Measurements from ENCODE around the gene SUN2. TPM values are rescaled to one million over a fixed set of nuclear protein-coding genes. Genes with fewer than 3 reads are reported as not detected.

The SUN2 gene
- total and polyA plus RNA-seq, 2 of the 4 experiments (the other 2 are of a cell fraction): 27.8 to 50.0 TPM

- no peak for TF ChIP-seq MAFK (IDR thresholded peaks at IDR 0.05; ENCODE audit: low read depth, low read length)
- TF ChIP-seq USF2 (IDR thresholded peaks at IDR 0.05; ENCODE audit: low read depth, low read length): no peak
- no peak for TF ChIP-seq CTCF (conservative IDR thresholded peaks at IDR 0.05; ENCODE audit: low read depth, low read length)
- no peak overlapping the region for H2AFZ ChIP-seq (replicated peaks; ENCODE audit: low read length, poor library complexity)
- H3K4me1 ChIP-seq (ENCODE audit: control insufficient read depth, insufficient read depth, low read length): peaks cover 5% of the 10 kb centered on the region
- H3K9me3 ChIP-seq (ENCODE audit: control insufficient read depth, insufficient read depth, low read length): no peaks in the 10 kb centered on the region
- no peak overlapping the region for H3K4ac ChIP-seq (ENCODE audit: low read depth, low read length)
- no peaks in the 10 kb centered on the region for H3K27me3 ChIP-seq (ENCODE audit: control insufficient read depth, insufficient read depth, low read length)
- H4K5ac ChIP-seq (ENCODE audit: low read depth, low read length): no peak overlapping the region
- no peak overlapping the region for H2BK15ac ChIP-seq (ENCODE audit: low read depth, low read length)
- H3K14ac ChIP-seq (replicated peaks; ENCODE audit: low read depth, low read length): no peak overlapping the region
- CTCF ChIA-PET: no interaction called here
- no peak overlapping the region for H3K56ac ChIP-seq (ENCODE audit: extremely low read depth, insufficient read depth, low read length)
- DNase-seq (no peak), ATAC-seq (ENCODE audit: low read depth) (no peak)
- peaks cover 14% of the 10 kb centered on the region for H4K20me1 ChIP-seq (ENCODE audit: insufficient read depth, low read length)
- H3K9ac ChIP-seq (ENCODE audit: low read depth, low read length): no peak overlapping the region
- no peak overlapping the region for H4K91ac ChIP-seq (ENCODE audit: insufficient read depth, low read depth, low read length)
- H3K4me2 ChIP-seq (ENCODE audit: low read depth, low read length): no peak overlapping the region
- H2BK120ac ChIP-seq (ENCODE audit: low read depth, low read length): no peak overlapping the region
- intact Hi-C loops (cut with micrococcal nuclease): no loop called here
- dilution Hi-C loops (cut with HindIII; ENCODE audit: low sequenced_read_pairs, unreplicated experiment): no loop called here
- H3K36me3 ChIP-seq (ENCODE audit: control insufficient read depth, insufficient read depth, low read length): peaks cover 78% of the 10 kb centered on the region
- no peak overlapping the region for H3K27ac ChIP-seq (ENCODE audit: insufficient read depth, low read length)
- H3K23ac ChIP-seq (ENCODE audit: low read depth, low read length): no peak overlapping the region
- H2BK20ac ChIP-seq (ENCODE audit: low read depth, low read length): no peak overlapping the region
- POLR2A ChIA-PET (ENCODE audit: unreplicated experiment): no interaction called here
- H3K79me1 ChIP-seq (ENCODE audit: low read depth in 1 of 2, low read length in 2 of 2): peaks cover 0 to 19% of the 10 kb centered on the region in 2 experiments; a peak in 2 of 4 replicates
- H3K4me3 ChIP-seq (ENCODE audit: insufficient read depth, low read depth, low read length): no peak overlapping the region
- no peak overlapping the region for H2AK9ac ChIP-seq (replicated peaks; ENCODE audit: low read depth, low read length, poor library complexity)
- no peak overlapping the region for H2AK5ac ChIP-seq (ENCODE audit: low read depth, low read length)
- H3K9me1 ChIP-seq (ENCODE audit: insufficient read depth, low read length): no peaks in the 10 kb centered on the region
- no peak overlapping the region for H3K18ac ChIP-seq (ENCODE audit: low read depth, low read length)
- WGBS, 2 experiments (ENCODE audit: extremely low coverage in 2 of 2, insufficient read length in 1 of 2): 95% methylated on average over 4 of the region's 13 CpGs; no CpG with 5 or more reads in 1 of the 2 experiments
- in situ Hi-C loops (cut with MboI; ENCODE audit: low sequenced_read_pairs): no loop called here
- H2BK5ac ChIP-seq (ENCODE audit: low read depth, low read length, poor library complexity, severe bottlenecking): no peak overlapping the region
- H4K8ac ChIP-seq (ENCODE audit: low read depth in 2 of 2, low read length in 2 of 2): no peak overlapping the region
- no TSS peak for BruUV-seq (replicated peaks)
Observed at GRCh38 chr22:38730411-38730871, 25.4 kb downstream of the SUN2 start.
